ENCODE data around the gene CFAP65.

- TF ChIP-seq POLR2A (IDR thresholded peaks at IDR 0.05) (no peak), CTCF (IDR thresholded peaks at IDR 0.05 in 8 of 11, conservative IDR thresholded peaks at IDR 0.05 in 3 of 11) (no peak), POLR2AphosphoS5 (IDR thresholded peaks at IDR 0.05) (no peak)
Observed at GRCh38 chr2:218990612-218991011, 50.7 kb downstream of the CFAP65 start.

Data from spleen (tissue), 7 donors.